ENCODE data around the gene SIDT1. TPM values are rescaled to one million over a fixed set of nuclear protein-coding genes. Genes with fewer than 3 reads are reported as not detected.

SIDT1 gene
- total RNA-seq, 1 donor from 2014 or later: 0.92 TPM

DNA sequence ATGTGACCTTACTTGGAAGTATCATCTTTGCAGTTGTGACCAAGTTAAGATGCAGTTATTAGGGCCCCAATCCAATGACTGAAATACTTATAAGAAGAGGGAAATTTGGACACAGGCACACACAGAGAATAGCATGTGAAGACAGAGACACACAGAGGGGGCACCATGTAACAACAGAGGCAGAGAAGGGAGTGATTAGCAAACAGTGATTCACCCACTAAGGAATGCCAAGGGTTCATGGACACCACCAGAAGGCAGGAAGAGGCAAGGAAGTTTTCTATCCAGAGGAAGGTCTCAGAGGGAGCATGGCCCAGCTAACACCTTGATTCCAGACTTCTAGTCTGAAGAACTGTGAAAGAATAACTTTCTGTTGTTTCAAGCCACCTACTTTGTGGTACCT lies 25.0 kb downstream of the SIDT1 start:
- Mint-ChIP-seq H3K4me3 (ENCODE audit: unreplicated experiment) (no peak overlapping the region), H3K4me1 (ENCODE audit: unreplicated experiment) (peaks cover 11% of the 10 kb centered on the region), H3K36me3 (ENCODE audit: low read depth, unreplicated experiment) (no peaks in the 10 kb centered on the region), H3K27me3 (ENCODE audit: unreplicated experiment) (peaks cover 4% of the 10 kb centered on the region), H3K9me3 (ENCODE audit: unreplicated experiment) (no peaks in the 10 kb centered on the region), H3K27ac (ENCODE audit: unreplicated experiment) (no peak overlapping the region)
- no peak for DNase-seq (ENCODE audit: low spot score)
- no peak for TF ChIP-seq CTCF (IDR thresholded peaks at IDR 0.05; ENCODE audit: unreplicated experiment)

DNA sequence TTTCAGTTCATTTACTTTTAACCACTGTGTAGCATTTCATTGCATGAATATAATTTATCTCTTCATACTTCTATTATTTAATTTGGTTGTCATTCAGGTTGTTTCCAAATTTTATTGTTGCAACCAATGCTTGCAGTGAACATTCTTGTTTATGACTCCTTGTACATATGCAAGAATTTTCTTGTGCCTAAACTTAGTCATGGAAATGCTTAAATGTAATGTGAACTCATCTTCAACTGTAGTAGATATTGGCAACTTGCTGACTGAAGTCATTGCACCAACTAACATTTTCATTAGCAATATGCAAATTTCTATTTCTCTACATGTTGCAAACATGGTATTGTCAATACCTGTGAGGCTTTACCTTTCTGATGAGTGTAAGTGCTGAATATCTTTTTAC lies 26.7 kb downstream of the SIDT1 start:
- no peak for TF ChIP-seq CTCF (IDR thresholded peaks at IDR 0.05; ENCODE audit: unreplicated experiment)
- no peak overlapping the region for H3K4me3 Mint-ChIP-seq (ENCODE audit: unreplicated experiment)
- peaks cover 11% of the 10 kb centered on the region for H3K4me1 Mint-ChIP-seq (ENCODE audit: unreplicated experiment)
- H3K9me3 Mint-ChIP-seq (ENCODE audit: unreplicated experiment): no peaks in the 10 kb centered on the region
- peaks cover 4% of the 10 kb centered on the region for H3K27me3 Mint-ChIP-seq (ENCODE audit: unreplicated experiment)
- no peak overlapping the region for H3K27ac Mint-ChIP-seq (ENCODE audit: unreplicated experiment)
- H3K36me3 Mint-ChIP-seq (ENCODE audit: low read depth, unreplicated experiment): no peaks in the 10 kb centered on the region
- no peak for DNase-seq (ENCODE audit: low spot score)

DNA sequence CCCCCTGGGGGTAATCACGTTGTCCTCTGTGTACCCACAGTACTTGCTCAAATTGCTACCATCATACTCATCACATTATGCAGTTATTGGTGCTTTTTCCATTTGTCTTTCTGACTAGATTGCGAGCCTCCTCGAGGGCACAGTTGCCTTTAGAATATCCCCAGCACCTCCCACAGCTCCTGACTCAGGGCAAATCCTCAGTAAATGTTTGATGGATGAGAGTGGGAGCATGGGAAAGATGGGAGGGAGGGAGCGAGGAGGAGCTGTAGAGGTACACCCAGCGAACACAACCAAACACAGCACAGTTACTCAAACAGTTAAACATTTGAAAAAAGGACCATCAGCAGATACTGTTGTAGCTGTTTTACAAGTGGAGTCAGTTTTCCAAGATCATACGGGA lies 27.9 kb downstream of the SIDT1 start:
- TF ChIP-seq CTCF (IDR thresholded peaks at IDR 0.05; ENCODE audit: unreplicated experiment): no peak
- no peak overlapping the region for H3K4me3 Mint-ChIP-seq (ENCODE audit: unreplicated experiment)
- no peaks in the 10 kb centered on the region for H3K36me3 Mint-ChIP-seq (ENCODE audit: low read depth, unreplicated experiment)
- no peaks in the 10 kb centered on the region for H3K9me3 Mint-ChIP-seq (ENCODE audit: unreplicated experiment)
- peak overlapping the region; percentile 44 for H3K27ac Mint-ChIP-seq (ENCODE audit: unreplicated experiment)
- DNase-seq (ENCODE audit: low spot score): no peak
- H3K27me3 Mint-ChIP-seq (ENCODE audit: unreplicated experiment): peaks cover 1% of the 10 kb centered on the region
- H3K4me1 Mint-ChIP-seq (ENCODE audit: unreplicated experiment): peaks cover 11% of the 10 kb centered on the region

GRCh38 chr3:113560831-113561623 lies 28.7 kb downstream of the SIDT1 start:
- DNase-seq (ENCODE audit: low spot score): no peak
- Mint-ChIP-seq H3K36me3 (ENCODE audit: low read depth, unreplicated experiment) (no peaks in the 10 kb centered on the region), H3K4me1 (ENCODE audit: unreplicated experiment) (peaks cover 11% of the 10 kb centered on the region), H3K4me3 (ENCODE audit: unreplicated experiment) (no peak overlapping the region), H3K9me3 (ENCODE audit: unreplicated experiment) (no peaks in the 10 kb centered on the region), H3K27me3 (ENCODE audit: unreplicated experiment) (peaks cover 1% of the 10 kb centered on the region), H3K27ac (ENCODE audit: unreplicated experiment) (peak overlapping the region; percentile 81)
- TF ChIP-seq CTCF (IDR thresholded peaks at IDR 0.05; ENCODE audit: unreplicated experiment): no peak

GRCh38 chr3:113565555-113565954 lies 33.2 kb downstream of the SIDT1 start:
- TF ChIP-seq CTCF (IDR thresholded peaks at IDR 0.05; ENCODE audit: unreplicated experiment): no peak

More at GRCh38 chr3:113565555-113565954, 33.2 kb downstream of the SIDT1 start:
- Mint-ChIP-seq H3K36me3 (ENCODE audit: low read depth, unreplicated experiment) (no peaks in the 10 kb centered on the region), H3K9me3 (ENCODE audit: unreplicated experiment) (no peaks in the 10 kb centered on the region), H3K27me3 (ENCODE audit: unreplicated experiment) (peaks cover 1% of the 10 kb centered on the region), H3K4me1 (ENCODE audit: unreplicated experiment) (peaks cover 4% of the 10 kb centered on the region), H3K27ac (ENCODE audit: unreplicated experiment) (no peak overlapping the region), H3K4me3 (ENCODE audit: unreplicated experiment) (no peak overlapping the region)
- DNase-seq (ENCODE audit: low spot score): no peak

Data from endothelial cell (in vitro differentiated cells).